Ovary (tissue), 10 donors: ENCODE data around the gene SH2B3. TPM values are rescaled to one million over a fixed set of nuclear protein-coding genes. Genes with fewer than 3 reads are reported as not detected.
A peak's percentile ranks its signal among the peaks of the same experiment; 100 is the strongest.

ENCODE experiments used
- DNase-seq, 5 donors: peaks; one replicate each; pipeline ENCODE4 v3.0.0-alpha.2; 2019 to 2020
- H3K27ac ChIP-seq, 2 donors: fragments of 200-600 bp; one replicate each; pipeline versions ENCODE4 v1.5.1 to v1.8.0; 2019 to 2022
- H3K27me3 ChIP-seq: fragments of 200-600 bp; one replicate; pipeline ENCODE4 v1.8.0; 2022
- H3K36me3 ChIP-seq: fragments of 200-600 bp; sonication (generic); one replicate; pipeline ENCODE4 v1.5.1; 2019
- H3K4me1 ChIP-seq: one replicate; pipeline ENCODE4 v1.8.1; 2013; ENCODE audit warnings: mild to moderate bottlenecking, moderate library complexity; ENCODE audit not compliant: insufficient read depth
- H3K4me3 ChIP-seq: fragments of 200-600 bp; sonication (generic); one replicate; pipeline ENCODE4 v1.5.1; 2017
- H3K9me3 ChIP-seq, 2 donors: fragments of 200-600 bp in 1 of 2; sonication (generic) in 1 of 2; one replicate each; pipeline versions ENCODE4 v1.5.1 to v1.8.1; 2013 to 2019; ENCODE audit warnings: mild to moderate bottlenecking in 1 of 2, moderate library complexity in 1 of 2
- EP300 ChIP-seq: sonication (generic); formaldehyde crosslinking; IDR thresholded peaks from one replicate; pipeline ENCODE4 v1.6.1; 2017; ENCODE audit warnings: antibody characterized with exemption
- POLR2A ChIP-seq: fragments of 450-650 bp; IDR thresholded peaks from one replicate; pipeline ENCODE4 v1.6.1; 2017; ENCODE audit warnings: antibody characterized with exemption, mild to moderate bottlenecking, moderate library complexity
- WGBS, 3 donors: extraction: QIAGEN DNeasy Blood & Tissue Kit in 1 of 3; methylation state at CpG; one replicate each; pipeline versions ENCODE4 v1.1.5 to v1.1.7; 2013 to 2017; 5-methylcytosine and 5-hydroxymethylcytosine counted together
- intact Hi-C, 4 donors: fragments of 100-400 bp; cut with DNase I; formaldehyde crosslinking; loops; one replicate each; pipeline versions ENCODE4 v1.11.0 to v1.15.1; 2022 to 2023
- long read RNA-seq, 3 donors: library from polyadenylated mRNA in 2 of 3; unstranded in 2 of 3; transcript quantifications; one replicate each; pipeline ENCODE4 v2.0.0 and lab custom pipeline, GENCODE V29; 2021 to 2026
- polyA plus RNA-seq, 2 donors: library from polyadenylated mRNA; stranded (reverse); fragments of 200-250 nt in 1 of 2; fragments of 350-450 nt in 1 of 2; fragmentation: Illumina TruSeq in 1 of 2; extraction: RNeasy Lipid Tissue Mini Kit (QIAGEN cat#74804) in 1 of 2; gene quantifications; one replicate each; pipeline ENCODE4 v1.2.3, GENCODE V29; 2013 to 2014
- total RNA-seq, 7 donors: library from RNA; depleted of rRNA in 2 of 7; stranded (reverse); fragments of >200 nt in 2 of 7; fragmentation: NEBNext Ultra II Directional in 3 of 7; extraction: Animal tissue kit (Norgen Biotek cat#: 25700) in 3 of 7; gene quantifications; one replicate each; pipeline versions ENCODE4 v1.1.0 to v1.2.4, GENCODE V29; 2016 to 2023
- TF ChIP-seq, protein P1 (sequence below), 3 donors: fragments of 450-650 bp in 2 of 3; fragments of 200-600 bp in 1 of 3; IDR thresholded peaks; one replicate each; pipeline versions ENCODE4 v1.5.1 to v1.8.0; 2016 to 2022; ENCODE audit warnings: antibody characterized with exemption in 3 of 3, mild to moderate bottlenecking in 1 of 3
- donor health status: DM: no; HTN: no; CAD: no; lungs with moderate emphysema.
- donor health status: DM: no; HTN: no; CAD: no.
- donor health status: Bipolar disorder and iron deficiency.
- donor health status: DM: yes; HTN: yes; CAD: no.
- donor health status: DM: no; HTN: no; CAD: no.
- donor health status: DM: yes; HTN: yes; CAD: no.

Gene SH2B3
- total RNA-seq (10 to 100 TPM in 5 of 7 donors, 1 to 10 TPM in 2; 8.6 to 24.0 (median 14.3) TPM), polyA plus RNA-seq (10 to 100 TPM in 1 of 2 donors, 1 to 10 TPM in 1; 7.2 to 22.0 TPM)
- long read RNA-seq, donor 1, partial matches to known transcripts: 0 of 19 reads
- long read RNA-seq, donor 1, other reads (novel, unspliced or antisense): 19 of 19 reads
- long read RNA-seq, donor 2, full-length matches to known transcripts: 2 of 58 reads
- long read RNA-seq, donor 2, partial matches to known transcripts: 56 of 58 reads
- long read RNA-seq, donor 2, other reads (novel, unspliced or antisense): 0 of 58 reads
- long read RNA-seq, donor 3, full-length matches to known transcripts: 11 of 40 reads
- long read RNA-seq, donor 3, partial matches to known transcripts: 20 of 40 reads
- long read RNA-seq, donor 3, other reads (novel, unspliced or antisense): 9 of 40 reads

DNA sequence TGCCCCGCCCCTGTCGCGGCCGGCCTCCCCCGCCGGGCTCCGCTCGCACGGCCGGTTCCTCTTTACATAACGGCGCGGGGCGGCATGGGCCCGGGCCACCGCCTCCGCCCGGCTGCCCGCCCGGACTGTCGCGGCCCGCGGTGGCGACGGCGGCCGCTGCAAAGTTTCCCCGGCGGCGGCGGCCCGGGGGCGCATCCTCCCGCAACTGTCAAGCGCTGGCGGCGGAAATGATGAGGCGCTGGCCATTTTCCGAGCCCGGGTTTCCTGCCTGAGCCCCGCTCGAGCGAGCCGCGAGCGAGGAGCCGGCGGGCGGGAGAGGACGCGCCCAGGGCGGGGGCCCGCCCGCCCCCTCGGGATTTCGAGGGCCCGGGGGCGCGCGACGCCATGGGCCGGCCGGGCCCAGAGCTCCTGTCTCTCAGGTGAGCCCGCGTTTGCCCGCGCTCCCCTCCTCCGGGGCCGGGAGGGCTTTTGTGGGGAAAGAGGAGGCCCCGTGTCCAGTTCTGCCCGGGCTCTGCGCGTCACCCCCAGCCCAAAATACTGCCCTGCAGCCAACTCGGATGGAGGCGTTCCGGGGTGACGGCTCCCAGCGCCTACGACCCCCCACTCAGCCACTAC, at the start of gene SH2B3:
TSS of gene SH2B3 (plus strand) at position 65 of the 615 bp plus-strand sequence. CDS start 12,223 bp downstream, outside the sequence.
- intact Hi-C loops: loop anchor here in 3 of 4 donors (5.0 kb wide), 2 partner anchors 41 to 46 kb away; no protein-coding TSS in a partner anchor
- H3K36me3 ChIP-seq: no peaks in the 10 kb centered on the region

DNA sequence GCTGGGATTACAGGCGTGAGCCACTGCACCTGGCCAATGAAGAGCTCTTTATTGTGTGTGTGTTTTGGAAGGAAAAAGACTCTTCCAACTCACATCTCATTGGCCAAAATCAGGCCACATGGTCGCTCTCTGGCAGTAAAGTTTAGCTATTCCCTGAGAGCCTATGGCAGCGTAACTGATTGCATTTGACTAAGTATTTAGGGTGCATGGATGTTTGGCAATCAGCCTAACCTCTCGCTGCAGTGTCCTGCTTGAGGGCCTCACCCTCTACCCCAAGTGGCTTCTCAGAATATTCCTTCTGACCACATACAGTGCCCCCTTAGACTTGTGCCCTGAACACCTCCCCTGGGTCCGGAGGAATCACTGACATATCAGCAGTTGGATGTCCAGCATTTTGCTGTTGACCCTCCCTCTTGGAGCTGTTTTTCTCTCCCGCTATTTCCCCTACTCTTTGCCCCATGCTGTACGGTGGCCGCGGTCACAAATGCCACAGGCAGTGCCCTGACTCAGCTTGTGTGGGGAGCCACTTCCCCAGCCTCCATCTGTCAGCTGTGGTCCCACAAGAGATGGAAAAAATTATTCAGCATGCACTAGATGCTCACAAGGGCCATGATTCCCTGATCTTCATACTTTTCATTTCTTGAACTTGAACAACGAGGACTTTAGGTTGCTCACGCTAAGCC, 46.4 kb upstream of the SH2B3 start:
- WGBS, 3 donors: 53 to 62% (median 61%) methylated on average over 11 of the region's 11 CpGs
- H3K4me3 ChIP-seq: no peak overlapping the region
- no peak for DNase-seq
- peaks cover 15% of the 10 kb centered on the region for H3K4me1 ChIP-seq
- H3K36me3 ChIP-seq: no peaks in the 10 kb centered on the region
- H3K27ac ChIP-seq: no peak overlapping the region
- no peak for TF ChIP-seq EP300
- TF ChIP-seq POLR2A: no peak
- TF ChIP-seq, protein P1, sequence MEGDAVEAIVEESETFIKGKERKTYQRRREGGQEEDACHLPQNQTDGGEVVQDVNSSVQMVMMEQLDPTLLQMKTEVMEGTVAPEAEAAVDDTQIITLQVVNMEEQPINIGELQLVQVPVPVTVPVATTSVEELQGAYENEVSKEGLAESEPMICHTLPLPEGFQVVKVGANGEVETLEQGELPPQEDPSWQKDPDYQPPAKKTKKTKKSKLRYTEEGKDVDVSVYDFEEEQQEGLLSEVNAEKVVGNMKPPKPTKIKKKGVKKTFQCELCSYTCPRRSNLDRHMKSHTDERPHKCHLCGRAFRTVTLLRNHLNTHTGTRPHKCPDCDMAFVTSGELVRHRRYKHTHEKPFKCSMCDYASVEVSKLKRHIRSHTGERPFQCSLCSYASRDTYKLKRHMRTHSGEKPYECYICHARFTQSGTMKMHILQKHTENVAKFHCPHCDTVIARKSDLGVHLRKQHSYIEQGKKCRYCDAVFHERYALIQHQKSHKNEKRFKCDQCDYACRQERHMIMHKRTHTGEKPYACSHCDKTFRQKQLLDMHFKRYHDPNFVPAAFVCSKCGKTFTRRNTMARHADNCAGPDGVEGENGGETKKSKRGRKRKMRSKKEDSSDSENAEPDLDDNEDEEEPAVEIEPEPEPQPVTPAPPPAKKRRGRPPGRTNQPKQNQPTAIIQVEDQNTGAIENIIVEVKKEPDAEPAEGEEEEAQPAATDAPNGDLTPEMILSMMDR (IDR thresholded peaks at IDR 0.05): no peak
- H3K27me3 ChIP-seq: no peaks in the 10 kb centered on the region
- H3K9me3 ChIP-seq: no peaks in the 10 kb centered on the region
- intact Hi-C loops: no loop called here

More for the DNA sequence above, at the start of gene SH2B3:
- 0 to 1% (median 1%) methylated on average over 51 to 80 of the region's 80 CpGs for WGBS, 3 donors
- no peaks in the 10 kb centered on the region for H3K9me3 ChIP-seq
- H3K4me1 ChIP-seq: peaks cover 11% of the 10 kb centered on the region
- peak in 2 of 5 donors; percentile 77 to 82 for DNase-seq
- H3K4me3 ChIP-seq: peak within 1 kb of the TSS; percentile 66
- H3K27ac ChIP-seq: peak within 1 kb of the TSS; percentile 38 to 83
- H3K27me3 ChIP-seq: no peaks in the 10 kb centered on the region
- TF ChIP-seq EP300 (no peak), POLR2A (peak; percentile 22)
- TF ChIP-seq, protein P1 (IDR thresholded peaks at IDR 0.05): peak in 1 of 3 donors; percentile 5

DNA sequence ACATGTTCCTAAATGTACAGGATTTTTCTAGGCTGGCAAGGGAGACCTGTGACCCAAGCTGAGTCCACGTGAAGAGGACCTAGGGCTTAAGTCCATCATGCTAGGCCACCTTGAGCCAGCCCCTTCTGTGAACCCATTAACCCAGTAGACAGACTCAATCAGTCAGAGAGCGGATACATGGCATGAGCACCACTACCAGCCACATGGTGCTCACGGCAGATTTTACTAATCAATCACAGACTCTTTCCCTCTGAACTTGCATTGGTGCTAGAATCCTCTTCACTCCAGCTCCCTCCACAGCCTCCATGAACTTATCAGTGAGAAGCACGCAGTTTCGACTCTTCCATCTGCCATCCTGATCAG, 45.8 kb upstream of the SH2B3 start:
- no peaks in the 10 kb centered on the region for H3K36me3 ChIP-seq
- intact Hi-C loops: no loop called here
- WGBS, 3 donors: 36 to 51% (median 45%) methylated on average over 5 of the region's 5 CpGs
- H3K9me3 ChIP-seq: no peaks in the 10 kb centered on the region
- H3K27me3 ChIP-seq: no peaks in the 10 kb centered on the region
- H3K4me1 ChIP-seq: peaks cover 15% of the 10 kb centered on the region
- DNase-seq: no peak
- H3K27ac ChIP-seq: no peak overlapping the region
- no peak overlapping the region for H3K4me3 ChIP-seq
- TF ChIP-seq, protein P1 (IDR thresholded peaks at IDR 0.05): no peak
- TF ChIP-seq EP300 (no peak), POLR2A (no peak)

DNA sequence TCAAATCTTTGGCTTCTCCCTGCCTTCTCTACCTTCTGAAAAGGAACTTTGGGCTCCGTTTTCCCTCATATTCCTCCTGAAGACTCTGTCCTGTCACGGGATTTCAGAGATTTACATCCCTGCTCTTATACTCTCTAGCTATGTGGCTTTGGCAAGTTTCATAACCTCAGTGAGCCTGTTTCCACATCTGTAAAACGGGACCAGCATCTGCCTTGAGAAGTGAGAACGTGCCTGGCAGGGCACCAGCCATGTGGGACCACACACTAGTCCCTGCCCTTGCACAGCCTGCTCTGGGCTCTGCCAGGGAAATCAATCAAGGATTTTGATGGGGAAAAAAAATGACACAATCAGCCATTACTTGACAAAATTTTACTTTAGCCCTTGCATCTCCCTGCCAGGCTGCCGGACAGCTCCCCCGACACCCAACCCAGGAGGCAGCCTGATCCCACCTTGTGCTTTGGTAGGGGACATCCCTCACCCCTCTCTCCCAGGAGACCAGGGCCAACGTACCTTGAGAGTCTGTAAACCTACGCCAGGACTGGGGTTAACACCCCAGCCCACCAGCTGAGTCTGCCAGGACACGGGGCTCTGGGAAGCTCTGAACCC, 45.3 kb upstream of the SH2B3 start:
- 45 to 57% (median 50%) methylated on average over 9 of the region's 9 CpGs for WGBS, 3 donors
- intact Hi-C loops: no loop called here
- no peaks in the 10 kb centered on the region for H3K9me3 ChIP-seq
- no peaks in the 10 kb centered on the region for H3K36me3 ChIP-seq
- DNase-seq: peak in 1 of 5 donors; percentile 20
- H3K27me3 ChIP-seq: no peaks in the 10 kb centered on the region
- peaks cover 15% of the 10 kb centered on the region for H3K4me1 ChIP-seq
- peak overlapping the region in 1 of 2 donors; percentile 24 for H3K27ac ChIP-seq
- H3K4me3 ChIP-seq: no peak overlapping the region
- TF ChIP-seq EP300: no peak
- no peak for TF ChIP-seq POLR2A
- TF ChIP-seq, protein P1 (IDR thresholded peaks at IDR 0.05): no peak
